Right hindlimb (tissue), 1 donor: ENCODE results near the gene HTR1B.

Source experiments
- DNase-seq: peaks from one replicate; pipeline ENCODE4 v3.0.0-alpha.2; 2018

Gene HTR1B

DNA sequence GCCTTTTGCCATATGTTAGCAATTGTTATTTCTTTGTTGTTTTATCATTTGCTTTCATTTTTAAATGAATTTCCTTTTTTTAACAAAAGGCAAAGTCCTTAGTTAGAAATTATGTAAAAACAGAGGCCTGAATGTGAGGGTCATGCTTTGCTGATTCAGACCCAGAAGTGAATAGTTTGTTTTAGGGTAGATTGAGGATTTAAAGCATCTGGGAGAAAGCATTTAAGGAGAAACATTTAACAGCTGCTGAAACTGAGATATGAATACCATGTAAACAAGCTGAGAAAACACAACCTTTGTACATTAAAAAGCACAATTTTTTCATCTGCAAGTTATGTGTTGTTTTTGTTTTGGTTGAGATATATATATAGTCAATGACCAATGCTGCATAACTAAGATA lies 8.0 kb downstream of the HTR1B start:
- no peak for DNase-seq

DNA sequence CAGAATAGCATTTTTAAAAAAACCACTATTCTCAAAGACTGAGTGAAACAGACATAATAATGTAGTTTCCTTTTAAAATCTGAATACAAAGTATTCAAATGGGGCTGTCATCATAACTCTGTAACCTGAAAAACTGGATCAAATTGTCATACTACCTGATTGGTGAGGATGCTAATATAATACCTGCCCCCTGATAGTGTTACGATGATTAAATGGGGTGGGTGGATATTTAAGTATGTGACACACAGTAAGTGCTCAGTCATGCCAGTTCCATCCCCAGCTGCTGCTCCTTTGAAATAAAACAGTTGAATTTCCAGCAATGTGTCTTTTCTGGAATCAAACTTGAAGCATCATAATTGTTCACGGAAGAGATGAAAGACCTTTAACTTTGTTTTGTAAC lies 8.9 kb downstream of the HTR1B start:
- no peak for DNase-seq

DNA sequence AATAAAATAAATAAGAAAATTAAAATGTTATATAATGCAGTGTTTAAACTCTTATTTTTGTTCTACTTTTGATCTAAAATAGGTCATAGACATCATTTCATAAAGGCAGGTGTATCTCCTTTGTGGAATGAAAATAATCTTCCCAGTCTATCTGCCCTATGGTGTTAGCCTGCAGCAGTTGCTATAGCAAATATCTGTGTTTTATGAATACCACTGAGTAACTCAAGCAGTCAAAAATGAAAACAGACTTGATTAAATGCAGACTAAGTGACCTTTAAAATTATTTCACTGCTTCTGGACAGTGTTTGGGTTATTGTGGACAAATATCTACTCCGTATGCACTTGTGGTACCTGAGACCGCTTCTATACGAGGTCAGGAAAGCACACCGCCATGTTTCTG lies 11.8 kb downstream of the HTR1B start:
- no peak for DNase-seq

DNA sequence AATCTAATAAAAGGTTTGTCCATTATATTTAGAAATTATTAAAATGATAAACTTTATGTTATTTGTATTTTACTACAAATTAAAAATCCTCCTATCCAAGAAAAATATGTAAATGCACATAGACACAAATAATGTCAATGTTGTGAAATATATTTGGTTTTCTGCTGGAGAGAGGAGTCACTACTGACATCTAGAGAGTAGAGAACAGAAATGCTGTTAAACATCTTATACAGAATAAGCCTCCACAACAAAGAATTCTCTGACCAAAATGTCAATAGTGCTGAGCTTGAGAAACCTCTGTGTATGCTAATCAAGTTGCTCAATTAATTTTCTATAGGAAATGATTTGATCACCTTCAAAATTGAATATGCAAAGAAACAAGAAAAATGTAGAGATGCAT lies 12.4 kb downstream of the HTR1B start:
- DNase-seq = no peak

DNA sequence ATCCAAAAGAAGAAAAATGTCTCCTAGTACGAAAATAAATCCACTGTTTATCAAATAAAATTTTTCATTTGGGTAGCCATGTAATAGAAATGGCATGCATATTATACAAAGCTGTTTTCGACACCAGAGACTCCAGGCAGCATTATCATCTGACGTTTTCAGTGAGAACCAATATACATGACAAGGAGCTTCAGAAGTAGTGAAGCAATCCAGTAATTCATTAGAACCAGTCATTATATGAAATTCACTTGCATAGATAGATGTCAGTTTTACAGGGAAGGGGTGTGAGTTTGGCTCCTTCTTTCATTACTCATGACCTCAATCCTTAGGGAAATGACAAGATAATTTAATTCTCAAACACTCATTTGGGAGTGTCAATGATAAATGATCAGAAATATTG lies 14.7 kb downstream of the HTR1B start:
- DNase-seq = no peak

DNA sequence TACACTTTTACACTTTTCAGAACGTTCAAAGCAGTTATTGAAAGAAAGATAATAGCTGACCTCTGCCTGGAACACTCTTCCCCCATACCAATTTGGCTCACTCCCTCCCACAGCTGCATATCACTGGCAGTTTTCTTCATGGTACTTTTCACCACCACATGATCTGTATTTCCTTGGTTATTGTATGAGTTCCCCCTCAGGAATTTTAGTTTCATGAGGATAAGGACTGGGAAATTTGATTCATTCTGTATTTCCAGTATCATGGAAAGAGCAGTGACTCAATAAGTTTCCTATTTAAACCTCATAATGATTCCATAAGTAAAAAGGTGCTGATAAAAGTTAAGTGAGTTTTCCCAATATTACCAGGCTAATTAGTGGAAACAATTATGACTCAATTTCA lies 16.0 kb downstream of the HTR1B start:
- no peak for DNase-seq

GRCh38 chr6:77446249-77446648 lies 17.0 kb downstream of the HTR1B start:
- DNase-seq = no peak

- DNase-seq = no peak
Observed at GRCh38 chr6:77445214-77445613, 18.1 kb downstream of the HTR1B start.

- no peak for DNase-seq
Observed at GRCh38 chr6:77440206-77440976, 22.9 kb downstream of the HTR1B start.

GRCh38 chr6:77433888-77434287 lies 29.4 kb downstream of the HTR1B start:
- no peak for DNase-seq

DNA sequence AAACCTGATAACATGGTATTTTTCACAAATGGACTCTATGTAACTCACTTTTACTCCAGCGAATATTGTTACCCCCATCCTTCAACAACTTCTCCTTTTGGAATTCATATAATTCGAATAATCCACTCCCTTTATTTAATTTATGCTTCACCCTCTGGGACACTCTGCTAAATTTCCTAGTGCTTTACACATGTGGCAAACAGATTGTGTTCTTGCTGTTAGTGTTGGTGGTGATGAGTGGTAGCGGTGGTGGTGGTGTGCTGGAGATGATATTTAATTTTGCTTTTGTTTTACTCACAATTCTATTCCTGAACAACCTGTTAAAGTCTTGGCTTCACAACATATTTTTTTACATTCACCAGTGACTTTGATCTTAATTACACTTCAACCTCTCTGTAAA lies 32.8 kb downstream of the HTR1B start:
- DNase-seq = no peak

DNA sequence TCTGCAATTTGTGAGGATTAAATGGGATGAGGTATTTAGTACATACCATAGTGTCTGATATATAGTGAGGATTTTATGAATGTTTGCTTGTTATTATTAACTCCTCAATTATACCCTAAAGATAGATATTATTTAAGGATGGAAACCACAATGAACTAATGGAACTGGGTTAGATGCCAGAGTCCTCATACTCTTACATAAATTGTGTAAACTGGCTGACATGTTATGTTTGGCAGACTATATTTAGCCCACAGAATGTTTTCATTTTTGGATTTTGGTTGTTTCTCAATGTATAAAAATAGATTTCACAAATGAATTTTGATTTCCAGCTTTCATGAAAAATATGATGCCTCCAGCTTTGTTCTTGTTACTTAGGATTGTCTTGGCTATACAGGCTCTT lies 37.6 kb downstream of the HTR1B start:
- no peak for DNase-seq

GRCh38 chr6:77425216-77425615 lies 38.1 kb downstream of the HTR1B start:
- DNase-seq = no peak

DNA sequence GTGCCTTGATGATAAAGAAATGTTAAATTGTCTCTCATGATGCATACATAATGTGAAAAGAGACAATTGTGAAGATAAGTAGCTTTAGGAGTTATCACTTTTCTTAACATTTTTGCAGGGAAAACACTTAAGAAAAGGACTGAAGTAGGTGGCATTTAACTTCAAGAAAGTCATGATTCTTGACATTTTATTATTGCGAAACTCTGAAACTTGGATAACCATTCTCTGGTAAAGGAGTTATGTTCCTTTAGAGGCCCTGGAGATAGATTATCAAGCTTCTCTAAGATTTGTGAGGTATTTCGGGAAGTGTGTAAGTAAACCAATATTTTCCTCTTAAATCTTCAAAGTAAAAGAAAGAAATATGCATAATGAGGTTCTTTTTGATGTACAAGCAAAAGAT lies 38.5 kb downstream of the HTR1B start:
- no peak for DNase-seq

- DNase-seq = no peak
Observed at GRCh38 chr6:77416839-77417238, 46.5 kb downstream of the HTR1B start.

GRCh38 chr6:77415706-77416105 lies 47.6 kb downstream of the HTR1B start:
- DNase-seq = no peak
